ENCODE measurements around the gene MACROD2. TPM values are rescaled to one million over a fixed set of nuclear protein-coding genes. Genes with fewer than 3 reads are reported as not detected.
"Not testable (repeated sequence)": the region's sequence is repeated elsewhere in the genome, so short reads cannot be mapped to it uniquely, and the experiment has no call there.

Gene MACROD2
- total RNA-seq, 1 experiment from 2014 or later: 1.3 TPM

DNA sequence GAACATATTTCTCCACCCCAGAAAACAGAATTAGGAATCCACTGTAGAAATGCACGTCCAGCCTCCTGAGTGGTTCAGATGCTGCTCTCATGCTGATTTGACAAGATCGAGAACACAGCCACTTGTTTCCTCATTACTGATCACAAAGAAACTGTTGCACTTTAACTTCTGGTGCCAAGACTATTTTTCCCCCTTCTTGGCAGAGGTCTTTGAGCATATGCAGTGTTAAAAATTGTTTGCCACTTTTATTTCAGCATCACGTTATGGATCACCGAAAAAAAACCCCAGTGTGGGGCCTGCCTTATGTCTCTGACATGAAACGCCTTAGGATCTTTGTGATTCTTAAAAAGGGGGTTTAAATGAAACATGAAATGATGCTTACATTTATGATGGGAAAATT lies 1511.0 kb downstream of the MACROD2 start:
- in situ Hi-C loops (cut with HindIII; ENCODE audit: low pct_unique_long_range_greater_than_20kb, low sequenced_read_pairs): no loop called here
- DNase-seq (ENCODE audit: low read depth, low spot score): no peak

DNA sequence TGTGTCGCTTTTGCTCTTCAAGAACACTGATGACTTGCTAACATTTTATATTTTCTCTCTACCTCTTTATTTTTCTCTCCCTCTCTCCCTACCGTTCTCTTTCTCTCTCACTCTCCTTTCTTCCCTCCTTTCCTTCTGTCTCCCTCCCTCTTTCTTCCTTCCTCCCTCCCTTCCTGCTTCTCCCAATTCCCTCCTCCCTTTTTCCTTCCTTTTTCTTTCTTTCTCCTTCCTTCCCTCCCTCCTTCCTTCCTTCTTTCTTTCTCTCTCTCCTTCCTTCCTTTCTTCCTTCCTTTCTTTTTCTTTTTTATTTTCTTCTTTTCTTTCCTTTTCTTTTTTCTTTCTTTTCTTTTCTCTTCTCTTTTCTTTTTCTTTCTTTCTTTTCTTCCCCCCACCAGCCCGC lies 1511.8 kb downstream of the MACROD2 start:
- in situ Hi-C loops (cut with HindIII; ENCODE audit: low pct_unique_long_range_greater_than_20kb, low sequenced_read_pairs): no loop called here
- DNase-seq (ENCODE audit: low read depth, low spot score): no peak

DNA sequence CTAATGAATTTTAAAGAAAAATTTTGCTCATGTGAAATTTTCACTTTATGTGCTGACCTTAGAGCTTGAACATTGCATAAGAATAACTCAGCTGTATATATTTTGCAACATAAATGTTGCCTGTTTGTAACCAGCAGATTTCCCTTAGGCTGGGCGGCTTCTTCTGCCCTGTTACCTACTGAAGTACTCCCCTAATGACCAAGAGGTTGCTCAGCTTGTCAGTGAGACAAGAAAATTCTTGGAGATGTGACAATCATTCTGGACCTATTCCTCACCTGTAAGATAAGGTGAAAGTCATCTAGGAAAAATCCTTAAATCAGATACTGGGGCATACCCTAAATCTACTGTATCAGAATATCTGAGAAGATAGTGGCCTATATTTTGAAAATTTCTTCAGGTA lies 1516.2 kb downstream of the MACROD2 start:
- in situ Hi-C loops (cut with HindIII; ENCODE audit: low pct_unique_long_range_greater_than_20kb, low sequenced_read_pairs): no loop called here
- DNase-seq (ENCODE audit: low read depth, low spot score): no peak

DNA sequence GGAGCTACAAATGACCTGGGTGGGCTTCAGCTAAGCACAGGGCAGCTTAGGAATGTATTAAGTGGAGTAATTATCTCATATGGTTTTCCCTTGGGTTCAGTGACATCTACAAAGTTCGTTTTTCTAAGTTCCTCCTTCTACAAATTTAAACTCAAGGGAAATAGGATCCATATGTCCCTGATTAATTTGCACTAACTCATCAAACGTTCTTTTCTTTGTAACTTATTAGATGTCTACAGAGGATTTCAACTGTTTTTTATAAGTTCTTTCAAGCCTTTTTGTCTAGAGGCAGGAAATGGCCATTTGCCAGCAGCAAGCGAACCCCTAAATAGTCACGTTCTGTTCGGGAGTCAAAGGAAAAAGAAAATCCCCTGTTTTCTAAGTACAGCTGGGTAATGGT lies 1517.6 kb downstream of the MACROD2 start:
- in situ Hi-C loops (cut with HindIII; ENCODE audit: low pct_unique_long_range_greater_than_20kb, low sequenced_read_pairs): no loop called here
- DNase-seq (ENCODE audit: low read depth, low spot score): no peak

DNA sequence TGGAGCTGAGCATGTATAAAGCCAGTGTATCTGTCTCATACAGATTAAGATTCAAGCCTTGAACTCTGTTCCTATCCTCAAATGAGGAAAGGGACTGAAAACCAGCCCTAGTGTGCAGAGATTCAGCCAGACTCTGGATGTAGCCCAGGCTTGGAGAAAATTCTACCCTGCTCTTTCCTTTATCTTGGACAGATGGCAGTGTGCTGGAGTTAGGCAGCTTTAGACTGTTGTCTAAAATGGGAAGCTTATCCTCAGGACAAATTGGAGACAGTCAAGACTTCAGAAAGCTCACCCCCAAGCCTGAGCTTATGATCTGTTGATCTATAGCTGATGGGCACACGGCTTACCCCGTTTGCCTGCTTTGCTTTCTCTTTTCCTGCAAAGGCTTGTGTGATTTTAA lies 1520.4 kb downstream of the MACROD2 start:
- no peak for DNase-seq (ENCODE audit: low read depth, low spot score)
- in situ Hi-C loops (cut with HindIII; ENCODE audit: low pct_unique_long_range_greater_than_20kb, low sequenced_read_pairs): no loop called here

DNA sequence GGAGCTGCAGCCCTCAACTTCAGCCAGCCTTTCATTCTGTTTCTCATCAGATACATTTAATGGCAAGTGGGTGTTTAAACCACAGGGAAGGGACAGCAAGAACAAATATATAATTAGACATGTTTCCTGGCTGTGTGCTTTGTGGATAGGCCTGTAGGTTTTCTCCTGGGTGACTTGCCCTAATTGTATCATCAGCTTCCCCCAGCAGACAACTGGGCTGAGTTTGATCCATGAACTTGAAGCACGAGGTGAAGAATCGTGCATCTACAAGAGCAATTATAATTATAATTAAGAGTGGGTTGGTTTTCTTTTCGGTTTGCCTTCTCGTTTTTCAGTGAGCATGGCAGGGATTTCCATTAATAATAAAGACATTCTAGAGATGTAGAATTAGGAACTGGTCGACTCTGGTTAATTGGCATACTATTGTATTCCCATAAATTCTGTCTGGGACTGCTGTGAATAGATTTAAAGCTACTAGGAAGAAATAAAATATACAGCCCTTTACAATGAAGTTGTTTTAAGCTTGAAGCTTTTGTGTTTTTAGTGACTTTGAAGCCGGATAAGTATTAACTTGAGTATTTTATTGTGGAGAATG lies 1525.7 kb downstream of the MACROD2 start:
- DNase-seq (ENCODE audit: low read depth, low spot score): no peak
- in situ Hi-C loops (cut with HindIII; ENCODE audit: low pct_unique_long_range_greater_than_20kb, low sequenced_read_pairs): no loop called here

DNA sequence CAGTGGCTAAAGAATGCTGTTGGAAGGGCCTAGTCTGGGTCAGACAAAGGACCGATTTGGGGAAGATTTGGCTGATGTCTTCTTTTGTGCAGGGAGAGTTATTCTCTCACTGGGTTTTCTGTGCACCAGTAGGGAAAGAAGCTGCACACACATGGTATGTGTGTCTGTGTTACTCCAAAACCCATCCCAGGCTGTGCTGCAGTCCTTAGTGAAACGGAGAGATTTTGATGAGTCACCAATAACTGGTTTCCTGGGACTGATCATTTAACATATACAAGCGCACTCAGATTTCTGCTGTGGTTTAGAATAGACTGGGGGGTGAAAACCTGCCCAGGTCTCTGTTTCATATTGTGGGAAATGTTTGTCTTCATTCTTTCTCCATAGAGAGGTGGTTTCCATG lies 1528.1 kb downstream of the MACROD2 start:
- in situ Hi-C loops (cut with HindIII; ENCODE audit: low pct_unique_long_range_greater_than_20kb, low sequenced_read_pairs): no loop called here
- DNase-seq (ENCODE audit: low read depth, low spot score): no peak

DNA sequence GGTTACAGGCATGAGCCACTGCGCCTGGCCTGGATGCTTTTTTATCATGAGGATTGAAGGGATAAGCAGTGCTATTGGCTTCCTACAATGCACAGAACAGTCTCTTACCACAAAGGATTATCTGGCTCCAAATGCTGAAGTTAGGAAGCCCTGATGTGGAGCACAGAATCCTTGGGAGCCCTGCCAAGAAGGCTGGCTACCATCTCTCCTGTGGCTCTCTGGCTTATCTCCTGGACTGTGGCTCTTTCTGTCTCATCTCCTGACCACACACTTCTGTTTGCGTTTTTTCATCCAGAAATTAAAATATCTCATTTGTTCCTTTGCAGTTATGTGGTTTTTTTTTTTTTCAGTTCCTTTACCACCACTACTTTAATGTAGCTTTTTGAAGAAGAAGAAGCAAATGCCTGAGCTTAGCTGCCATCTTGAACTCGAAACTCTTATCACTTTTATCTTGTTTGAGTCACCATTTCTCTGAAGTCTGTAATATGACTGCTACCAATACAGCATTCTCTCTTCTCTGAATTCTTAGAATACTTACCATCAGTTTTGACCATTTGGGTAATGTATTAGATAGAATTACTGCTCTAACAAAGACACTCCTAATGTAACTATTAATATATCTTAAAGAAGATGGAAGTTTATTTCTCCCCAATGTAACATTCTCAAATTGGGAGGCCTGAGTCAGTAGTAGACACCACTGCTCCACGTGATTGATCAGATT lies 1533.2 kb downstream of the MACROD2 start:
- in situ Hi-C loops (cut with HindIII; ENCODE audit: low pct_unique_long_range_greater_than_20kb, low sequenced_read_pairs): no loop called here
- no peak for DNase-seq (ENCODE audit: low read depth, low spot score)

DNA sequence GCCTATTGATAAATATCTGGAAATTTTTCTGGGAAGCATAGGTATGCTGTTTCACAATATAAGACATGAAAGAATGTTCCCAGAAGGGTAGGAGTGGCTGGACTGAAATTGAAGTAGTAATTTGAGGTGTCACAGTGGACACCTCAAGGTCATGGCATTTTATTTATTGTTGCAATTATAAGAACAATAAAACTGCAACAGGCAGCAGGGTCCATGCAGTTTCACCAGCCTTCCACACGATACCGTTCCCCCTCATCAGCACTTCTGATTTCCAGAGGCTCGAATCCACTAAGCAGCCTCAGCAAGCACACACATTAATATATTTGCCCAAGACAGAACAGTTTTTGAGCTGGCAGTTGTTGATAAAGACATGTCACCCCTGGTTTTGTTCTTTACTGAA lies 1540.5 kb downstream of the MACROD2 start:
- no peak for DNase-seq (ENCODE audit: low read depth, low spot score)
- in situ Hi-C loops (cut with HindIII; ENCODE audit: low pct_unique_long_range_greater_than_20kb, low sequenced_read_pairs): no loop called here

DNA sequence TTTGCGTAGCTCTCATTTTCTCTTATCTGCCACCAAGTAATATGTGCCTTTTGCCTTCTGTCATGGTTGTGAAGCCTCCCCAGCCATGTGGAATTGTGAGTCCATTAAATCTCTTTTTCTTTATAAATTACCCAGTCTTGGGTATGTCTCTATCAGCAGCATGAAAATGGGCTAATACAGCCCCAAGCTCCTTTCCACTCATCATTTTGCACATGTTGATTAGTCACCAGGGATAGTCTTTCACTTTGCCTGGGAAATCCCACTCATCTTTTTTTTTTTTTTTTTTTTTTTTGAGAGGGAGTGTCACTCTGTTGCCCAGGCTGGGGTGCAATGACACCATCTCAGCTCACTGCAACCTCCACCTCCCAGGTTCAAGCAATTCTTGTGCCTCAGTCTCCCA lies 1541.9 kb downstream of the MACROD2 start:
- DNase-seq (ENCODE audit: low read depth, low spot score); in situ Hi-C loops (cut with HindIII; ENCODE audit: low pct_unique_long_range_greater_than_20kb, low sequenced_read_pairs): not testable (repeated sequence)

DNA sequence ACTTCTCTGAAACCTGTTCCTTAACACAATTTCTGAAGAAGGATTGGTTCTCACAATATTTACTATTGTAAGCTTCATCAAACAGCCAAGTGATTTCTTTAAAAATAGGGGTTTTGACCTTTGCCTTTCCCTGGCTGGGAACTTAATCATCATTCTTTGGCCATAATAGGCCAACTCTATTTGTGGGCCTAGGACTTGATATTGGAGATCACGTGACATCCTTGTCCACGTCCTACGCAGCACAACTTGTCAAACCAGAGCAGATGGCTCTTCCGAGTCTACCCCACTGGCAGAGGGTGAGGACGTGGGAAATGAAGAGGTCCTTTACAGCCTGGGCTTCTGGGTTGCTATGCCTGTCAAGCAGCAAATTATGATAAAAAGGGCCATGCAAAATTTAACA lies 1547.3 kb downstream of the MACROD2 start:
- in situ Hi-C loops (cut with HindIII; ENCODE audit: low pct_unique_long_range_greater_than_20kb, low sequenced_read_pairs): no loop called here
- no peak for DNase-seq (ENCODE audit: low read depth, low spot score)

DNA sequence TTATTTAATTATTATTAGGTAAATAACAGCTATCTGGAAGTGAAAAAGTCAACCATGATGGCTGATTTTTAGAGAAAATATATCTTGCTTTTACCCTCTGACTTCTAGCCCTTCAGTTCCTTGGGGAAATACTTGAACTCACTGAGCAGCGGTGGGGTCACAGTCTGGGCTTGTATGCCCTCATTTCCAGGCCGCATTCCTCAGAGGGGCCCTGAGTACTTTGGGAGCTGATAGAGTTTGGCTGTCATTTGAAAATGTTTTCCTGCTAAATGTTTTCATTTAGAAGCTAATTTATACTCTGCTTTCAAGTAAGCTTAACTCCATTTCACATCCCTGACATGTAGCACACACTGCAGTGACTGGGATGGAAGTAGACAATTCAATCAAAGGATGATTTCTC lies 1549.4 kb downstream of the MACROD2 start:
- DNase-seq (ENCODE audit: low read depth, low spot score): no peak
- in situ Hi-C loops (cut with HindIII; ENCODE audit: low pct_unique_long_range_greater_than_20kb, low sequenced_read_pairs): no loop called here

DNA sequence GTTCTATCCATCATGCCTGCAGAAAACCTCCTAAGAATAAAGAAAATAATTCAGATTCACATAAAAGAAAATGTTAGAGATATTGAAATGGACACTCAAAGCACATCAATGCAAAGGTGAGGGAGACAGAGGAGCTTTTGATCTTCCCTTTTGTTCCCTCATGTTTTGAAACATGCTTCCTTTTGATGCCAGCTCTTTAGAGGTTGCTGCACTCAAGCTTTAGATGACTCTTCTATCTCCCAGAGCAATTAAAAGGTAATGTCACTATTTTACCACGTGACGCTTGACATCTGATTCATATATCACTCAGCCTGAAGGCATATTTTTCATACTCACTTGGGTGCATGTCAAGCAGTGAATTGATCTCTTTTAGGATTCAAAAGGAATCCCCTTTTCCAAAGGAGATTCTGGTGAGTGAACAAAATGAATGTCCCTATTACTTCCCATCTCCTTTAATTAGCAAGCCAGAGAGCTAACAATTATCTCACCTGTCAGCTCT lies 1551.3 kb downstream of the MACROD2 start:
- DNase-seq (ENCODE audit: low read depth, low spot score): no peak
- in situ Hi-C loops (cut with HindIII; ENCODE audit: low pct_unique_long_range_greater_than_20kb, low sequenced_read_pairs): no loop called here

DNA sequence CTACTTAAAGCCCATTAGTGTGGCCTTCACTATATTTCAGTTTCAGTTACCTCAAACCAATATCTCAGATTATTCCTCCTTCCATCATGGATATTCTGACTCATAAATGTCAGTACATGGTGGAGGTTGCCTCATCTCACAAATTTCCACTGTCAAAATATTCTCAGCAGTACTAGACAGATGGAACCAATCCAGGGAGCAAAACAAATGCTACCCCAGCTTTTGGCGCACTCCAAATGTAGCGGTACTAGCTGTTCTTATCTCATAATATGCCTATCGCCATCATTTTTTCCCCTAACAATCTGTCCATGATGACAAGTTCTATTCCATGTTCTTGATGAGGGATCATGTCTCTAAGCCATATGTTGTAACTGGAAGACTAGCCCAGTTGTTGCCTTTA lies 1551.8 kb downstream of the MACROD2 start:
- DNase-seq (ENCODE audit: low read depth, low spot score): no peak
- in situ Hi-C loops (cut with HindIII; ENCODE audit: low pct_unique_long_range_greater_than_20kb, low sequenced_read_pairs): no loop called here

DNA sequence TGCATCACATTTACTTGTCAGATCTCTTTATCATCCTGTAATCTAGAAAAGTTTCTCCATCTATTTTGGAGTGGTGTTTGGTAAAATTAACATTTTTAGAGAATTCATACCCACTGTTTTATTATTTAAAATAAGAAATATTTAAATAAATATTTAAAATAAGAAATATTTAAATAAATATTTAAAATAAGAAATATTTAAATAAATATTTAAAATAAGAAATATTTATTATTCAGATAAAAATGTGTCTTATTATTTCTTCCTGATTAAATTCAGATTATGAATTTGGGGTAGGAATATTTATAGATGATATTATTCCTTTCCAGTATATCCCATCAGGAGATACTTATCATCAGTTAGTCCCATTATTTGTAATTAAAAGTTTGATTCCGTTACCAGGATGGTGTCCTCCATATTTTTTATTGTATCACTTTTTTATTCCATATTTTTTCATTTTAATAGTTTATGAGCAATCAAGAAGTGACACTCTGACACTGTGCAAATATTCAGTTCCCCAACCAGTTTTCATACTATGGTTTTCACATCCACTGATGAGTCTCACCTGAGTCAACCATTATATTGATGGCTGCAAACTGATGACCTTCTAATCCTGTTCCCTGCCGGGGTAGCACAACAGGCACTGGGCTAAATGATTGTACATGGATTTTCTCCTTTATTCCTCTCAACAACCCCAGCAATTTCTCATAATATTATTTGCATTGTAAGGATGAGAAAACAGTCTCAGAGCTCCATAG lies 1555.0 kb downstream of the MACROD2 start:
- in situ Hi-C loops (cut with HindIII; ENCODE audit: low pct_unique_long_range_greater_than_20kb, low sequenced_read_pairs): no loop called here

DNA sequence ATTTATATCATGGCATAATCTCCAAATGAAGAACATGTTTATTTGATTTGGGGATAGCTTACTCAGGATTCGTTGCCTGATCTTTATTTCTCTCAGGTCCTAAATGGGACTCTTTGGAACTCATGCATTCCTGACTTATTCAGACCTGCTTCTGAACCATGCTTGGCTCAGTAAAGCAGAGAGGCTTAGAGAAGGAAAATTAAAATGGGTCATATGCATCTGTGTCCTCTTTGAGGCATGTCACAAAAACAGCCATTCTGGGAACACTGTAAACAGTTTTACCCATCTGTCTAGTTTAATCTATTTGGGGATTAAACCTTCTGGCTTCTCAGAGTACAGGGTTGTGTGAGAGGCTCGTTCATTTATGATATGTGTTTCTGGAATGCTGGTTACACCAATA lies 1560.6 kb downstream of the MACROD2 start:
- no peak for DNase-seq (ENCODE audit: low read depth, low spot score)

More for the DNA sequence above, 1555.0 kb downstream of the MACROD2 start:
- DNase-seq (ENCODE audit: low read depth, low spot score): no peak

DNA sequence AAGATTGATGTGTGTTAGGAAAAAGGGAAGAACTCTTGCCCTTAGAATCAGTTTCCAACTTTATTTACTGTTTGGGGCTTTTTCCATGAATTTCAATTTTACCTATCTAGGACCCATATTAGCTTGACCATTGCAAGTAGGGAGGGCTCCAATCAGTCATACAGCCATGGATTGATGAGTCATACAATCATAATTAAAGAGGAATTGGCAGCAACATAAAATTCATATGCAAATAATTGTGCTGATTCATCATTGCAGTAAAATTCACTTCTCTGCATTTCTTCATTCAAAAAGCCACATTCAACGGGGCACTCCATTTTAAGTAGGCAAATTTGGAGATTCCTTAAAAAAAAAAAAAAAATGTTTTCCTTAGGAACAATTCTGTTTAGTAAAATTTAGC lies 1561.6 kb downstream of the MACROD2 start:
- DNase-seq (ENCODE audit: low read depth, low spot score): no peak
- in situ Hi-C loops (cut with HindIII; ENCODE audit: low pct_unique_long_range_greater_than_20kb, low sequenced_read_pairs): no loop called here

More for the DNA sequence above, 1560.6 kb downstream of the MACROD2 start:
- in situ Hi-C loops (cut with HindIII; ENCODE audit: low pct_unique_long_range_greater_than_20kb, low sequenced_read_pairs): no loop called here

DNA sequence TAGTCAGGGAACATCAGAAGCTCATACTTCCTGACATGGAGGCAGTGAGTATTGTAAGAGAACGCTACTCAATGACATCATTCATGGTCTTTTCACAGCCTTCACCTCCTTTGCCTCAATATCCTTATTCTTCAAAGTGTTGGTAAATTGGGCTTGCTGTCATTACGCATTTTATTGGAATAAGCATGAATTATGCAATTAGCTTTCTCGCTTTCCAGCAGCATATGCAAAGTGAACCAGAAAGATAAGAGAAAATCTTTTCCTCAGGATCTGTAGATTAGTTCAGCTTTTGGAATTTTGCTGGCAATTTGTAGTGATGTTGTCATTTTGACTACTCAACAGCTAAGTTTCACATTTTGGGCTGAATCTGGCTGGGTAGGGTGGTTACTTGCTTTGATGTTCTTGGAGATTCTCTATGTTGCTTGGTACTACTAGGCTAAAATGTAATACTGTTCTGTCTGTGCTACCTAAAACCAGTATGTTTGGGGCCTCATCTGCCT lies 1565.8 kb downstream of the MACROD2 start:
- DNase-seq (ENCODE audit: low read depth, low spot score): peak; percentile 30
- in situ Hi-C loops (cut with HindIII; ENCODE audit: low pct_unique_long_range_greater_than_20kb, low sequenced_read_pairs): no loop called here
